Activated CD8-positive, alpha-beta T cell treated with anti-CD3 and anti-CD28 coated beads for 36 hours (primary cell): ENCODE data around the gene TMEM41B. TPM values are rescaled to one million over a fixed set of nuclear protein-coding genes. Genes with fewer than 3 reads are reported as not detected.
"Not testable (repeated sequence)": the region's sequence is repeated elsewhere in the genome, so short reads cannot be mapped to it uniquely, and the experiment has no call there.

ENCODE experiments used
- ATAC-seq: fragments of 200-7000 bp; cut with Tn5 transposase; one replicate; pipeline ENCODE4 v1.10.0; 2021; ENCODE audit warnings: mild to moderate bottlenecking, moderate library complexity
- CTCF ChIA-PET: fragments of 350-600 bp; sonication (Branson Sonifier 250); formaldehyde crosslinking; loops from one replicate; lab custom pipeline; 2021; ENCODE audit warnings: antibody characterized with exemption; lab: Charles Lee
- POLR2A ChIA-PET: fragments of 350-600 bp; sonication (Branson Sonifier 250); formaldehyde crosslinking; loops from one replicate; lab custom pipeline; 2021; ENCODE audit warnings: antibody characterized with exemption; lab: Charles Lee
- DNase-seq: peaks from one replicate; pipeline ENCODE4 v3.0.0-alpha.2; 2020
- H3K27ac Mint-ChIP-seq: one replicate; pipeline ENCODE4 v1.8.0; 2021; ENCODE audit warnings: mild to moderate bottlenecking, mixed read lengths
- H3K27me3 Mint-ChIP-seq: one replicate; pipeline ENCODE4 v1.8.0; 2021; ENCODE audit warnings: mixed read lengths
- H3K36me3 Mint-ChIP-seq: one replicate; pipeline ENCODE4 v1.8.0; 2021; ENCODE audit warnings: low read depth, mixed read lengths
- H3K4me1 Mint-ChIP-seq: one replicate; pipeline ENCODE4 v1.8.0; 2021; ENCODE audit warnings: low read depth, mixed read lengths
- H3K4me3 Mint-ChIP-seq: one replicate; pipeline ENCODE4 v1.8.0; 2021; ENCODE audit warnings: mild to moderate bottlenecking, moderate library complexity, mixed read lengths
- H3K9me3 Mint-ChIP-seq: one replicate; pipeline ENCODE4 v1.8.0; 2021; ENCODE audit warnings: mixed read lengths
- CTCF ChIP-seq: fragments of 200-600 bp; IDR thresholded peaks from one replicate; pipeline ENCODE4 v1.8.0; 2022; ENCODE audit warnings: antibody characterized with exemption, mild to moderate bottlenecking
- intact Hi-C: fragments of 100-400 bp; cut with micrococcal nuclease; formaldehyde crosslinking; loops from one replicate; pipeline ENCODE4 v1.10.0; 2022
- total RNA-seq, 2 experiments: library from RNA; stranded (reverse); gene quantifications; one replicate each; pipeline ENCODE4 v1.2.3, GENCODE V29; 2021

TMEM41B gene
- total RNA-seq, 2 experiments from 2014 or later, result 20.4 to 23.0 TPM

- H3K27me3 Mint-ChIP-seq, result no peaks in the 10 kb centered on the region
- CTCF ChIA-PET, result interaction anchor here (1.1 to 1.6 kb wide), 3 partner anchors 10 to 21 kb away, joined by 4 read pairs; no protein-coding TSS in a partner anchor
- no peak overlapping the region for H3K27ac Mint-ChIP-seq
- H3K4me3 Mint-ChIP-seq, result no peak overlapping the region
- no peak for TF ChIP-seq CTCF
- ATAC-seq (no peak), DNase-seq (no peak)
- intact Hi-C loops, result loop anchor here (5.0 to 10.0 kb wide), 3 partner anchors 53 to 245 kb away; no protein-coding TSS in a partner anchor
- peaks cover 19% of the 10 kb centered on the region for H3K36me3 Mint-ChIP-seq
- POLR2A ChIA-PET, result interaction anchor here (0.9 to 1.7 kb wide), 4 partner anchors 8 to 20 kb away, joined by 3 to 6 read pairs (median 4); no protein-coding TSS in a partner anchor
- H3K9me3 Mint-ChIP-seq, result peaks cover 1% of the 10 kb centered on the region
- H3K4me1 Mint-ChIP-seq, result peaks cover 42% of the 10 kb centered on the region
Observed at GRCh38 chr11:9259981-9260837, 54.2 kb downstream of the TMEM41B start.

GRCh38 chr11:9258279-9258678 is 56.1 kb downstream of the TMEM41B start:
- H3K4me1 Mint-ChIP-seq, result peaks cover 41% of the 10 kb centered on the region
- intact Hi-C loops, result loop anchor here (10.0 kb wide), 1 partner anchor 247 kb away; no protein-coding TSS in a partner anchor
- H3K4me3 Mint-ChIP-seq, ATAC-seq, H3K9me3 Mint-ChIP-seq, CTCF ChIA-PET, DNase-seq, H3K27me3 Mint-ChIP-seq, H3K27ac Mint-ChIP-seq, POLR2A ChIA-PET: not testable (repeated sequence)
- peaks cover 18% of the 10 kb centered on the region for H3K36me3 Mint-ChIP-seq

- no peaks in the 10 kb centered on the region for H3K27me3 Mint-ChIP-seq
- peaks cover 16% of the 10 kb centered on the region for H3K36me3 Mint-ChIP-seq
- H3K27ac Mint-ChIP-seq, result no peak overlapping the region
- no peaks in the 10 kb centered on the region for H3K9me3 Mint-ChIP-seq
- no peak for ATAC-seq
- intact Hi-C loops, result loop anchor here (5.0 to 10.0 kb wide), 2 partner anchors 42 to 250 kb away; no protein-coding TSS in a partner anchor
- DNase-seq, result no peak
- TF ChIP-seq CTCF, result no peak
- ChIA-PET CTCF (interaction anchor here (1.1 kb wide), 1 partner anchor 281 kb away, joined by 3 read pairs; no protein-coding TSS in a partner anchor), POLR2A (interaction anchor here (1.2 kb wide), 1 partner anchor 10 kb away, joined by 4 read pairs; no protein-coding TSS in a partner anchor)
- H3K4me1 Mint-ChIP-seq, result peaks cover 43% of the 10 kb centered on the region
- H3K4me3 Mint-ChIP-seq, result no peak overlapping the region
Observed at GRCh38 chr11:9254416-9254815, 60.0 kb downstream of the TMEM41B start.

GRCh38 chr11:9253086-9253485 is 61.3 kb downstream of the TMEM41B start:
- intact Hi-C loops, result loop anchor here (5.0 to 10.0 kb wide), 2 partner anchors 41 to 252 kb away; no protein-coding TSS in a partner anchor
- no peaks in the 10 kb centered on the region for H3K9me3 Mint-ChIP-seq
- no peak overlapping the region for H3K4me3 Mint-ChIP-seq
- DNase-seq, result no peak
- peaks cover 11% of the 10 kb centered on the region for H3K36me3 Mint-ChIP-seq
- H3K4me1 Mint-ChIP-seq, result peaks cover 48% of the 10 kb centered on the region
- CTCF ChIA-PET, result interaction anchor here (1.0 kb wide), 1 partner anchor 253 kb away, joined by 3 read pairs; no protein-coding TSS in a partner anchor
- H3K27me3 Mint-ChIP-seq, result no peaks in the 10 kb centered on the region
- no peak for ATAC-seq
- H3K27ac Mint-ChIP-seq, result no peak overlapping the region
- TF ChIP-seq CTCF, result no peak
- POLR2A ChIA-PET, result interaction anchor here (1.4 kb wide), 1 partner anchor 27 kb away, joined by 4 read pairs; no protein-coding TSS in a partner anchor

GRCh38 chr11:9251311-9251710 is 63.1 kb downstream of the TMEM41B start:
- intact Hi-C loops, result loop anchor here (5.0 to 10.0 kb wide), 2 partner anchors 39 to 253 kb away; no protein-coding TSS in a partner anchor
- Mint-ChIP-seq H3K27ac (no peak overlapping the region), H3K9me3 (no peaks in the 10 kb centered on the region), H3K4me3 (no peak overlapping the region), H3K4me1 (peaks cover 55% of the 10 kb centered on the region), H3K36me3 (peaks cover 11% of the 10 kb centered on the region), H3K27me3 (no peaks in the 10 kb centered on the region)
- DNase-seq, result no peak
- peak; percentile 40 for ATAC-seq
- POLR2A ChIA-PET, result interaction anchor here (1.4 to 1.6 kb wide), 2 partner anchors 9 to 13 kb away, joined by 6 read pairs; no protein-coding TSS in a partner anchor
- CTCF ChIA-PET, result interaction anchor here (1.1 to 1.2 kb wide), 2 partner anchors 13 to 69 kb away, joined by 3 read pairs; no protein-coding TSS in a partner anchor
- no peak for TF ChIP-seq CTCF
